GM10248 (cell line): Measurements from ENCODE around the gene CABLES1.
"Not testable (repeated sequence)": the region's sequence is repeated elsewhere in the genome, so short reads cannot be mapped to it uniquely, and the experiment has no call there.

Experiments
- CTCF ChIA-PET: fragments of 300-600 bp; sonication (Branson Sonifier 250); formaldehyde crosslinking; extraction: SDS; loops from one replicate; lab custom pipeline; 2021; ENCODE audit warnings: antibody characterized with exemption; lab: Yijun Ruan, JAX
- POLR2A ChIA-PET: fragments of 350-650 bp; sonication (Branson Sonifier 250); formaldehyde crosslinking; extraction: SDS; loops from one replicate; lab custom pipeline; 2020; ENCODE audit warnings: antibody characterized with exemption; lab: Yijun Ruan, JAX
- DNase-seq: peaks from one replicate; pipeline ENCODE4 v3.0.0; 2012; ENCODE audit errors: extremely low spot score
- TF ChIP-seq, protein P1 (sequence below): IDR thresholded peaks from 2 replicates; pipeline ENCODE4 v1.5.1; 2012; ENCODE audit warnings: mild to moderate bottlenecking, low read depth; ENCODE audit errors: extremely low read depth, missing control alignments, control extremely low read depth

The CABLES1 gene

DNA sequence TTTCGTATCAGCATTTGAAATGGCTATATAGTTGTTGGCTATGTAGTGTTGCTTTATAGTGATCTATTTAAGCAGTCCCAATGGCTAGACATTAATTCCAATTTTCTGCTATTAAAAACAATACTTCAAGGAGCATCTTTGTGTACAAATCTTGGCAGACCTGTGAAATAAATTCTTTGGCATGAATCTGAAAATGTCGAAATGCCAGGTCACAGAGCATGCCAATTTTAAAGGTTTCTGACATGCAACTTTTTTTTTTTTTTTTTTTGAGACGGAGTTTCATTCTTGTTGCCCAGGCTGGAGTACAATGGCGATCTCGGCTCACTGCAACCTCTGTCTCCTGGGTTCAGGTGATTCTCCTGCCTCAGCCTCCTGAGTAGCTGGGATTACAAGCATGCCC, 26.8 kb upstream of the CABLES1 start:
- POLR2A ChIA-PET, result no interaction called here
- TF ChIP-seq, protein P1, sequence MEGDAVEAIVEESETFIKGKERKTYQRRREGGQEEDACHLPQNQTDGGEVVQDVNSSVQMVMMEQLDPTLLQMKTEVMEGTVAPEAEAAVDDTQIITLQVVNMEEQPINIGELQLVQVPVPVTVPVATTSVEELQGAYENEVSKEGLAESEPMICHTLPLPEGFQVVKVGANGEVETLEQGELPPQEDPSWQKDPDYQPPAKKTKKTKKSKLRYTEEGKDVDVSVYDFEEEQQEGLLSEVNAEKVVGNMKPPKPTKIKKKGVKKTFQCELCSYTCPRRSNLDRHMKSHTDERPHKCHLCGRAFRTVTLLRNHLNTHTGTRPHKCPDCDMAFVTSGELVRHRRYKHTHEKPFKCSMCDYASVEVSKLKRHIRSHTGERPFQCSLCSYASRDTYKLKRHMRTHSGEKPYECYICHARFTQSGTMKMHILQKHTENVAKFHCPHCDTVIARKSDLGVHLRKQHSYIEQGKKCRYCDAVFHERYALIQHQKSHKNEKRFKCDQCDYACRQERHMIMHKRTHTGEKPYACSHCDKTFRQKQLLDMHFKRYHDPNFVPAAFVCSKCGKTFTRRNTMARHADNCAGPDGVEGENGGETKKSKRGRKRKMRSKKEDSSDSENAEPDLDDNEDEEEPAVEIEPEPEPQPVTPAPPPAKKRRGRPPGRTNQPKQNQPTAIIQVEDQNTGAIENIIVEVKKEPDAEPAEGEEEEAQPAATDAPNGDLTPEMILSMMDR, result no peak
- CTCF ChIA-PET, result interaction anchor here (0.8 to 1.8 kb wide), 3 partner anchors 13 to 23 kb away, joined by 4 read pairs; no protein-coding TSS in a partner anchor
- no peak for DNase-seq

DNA sequence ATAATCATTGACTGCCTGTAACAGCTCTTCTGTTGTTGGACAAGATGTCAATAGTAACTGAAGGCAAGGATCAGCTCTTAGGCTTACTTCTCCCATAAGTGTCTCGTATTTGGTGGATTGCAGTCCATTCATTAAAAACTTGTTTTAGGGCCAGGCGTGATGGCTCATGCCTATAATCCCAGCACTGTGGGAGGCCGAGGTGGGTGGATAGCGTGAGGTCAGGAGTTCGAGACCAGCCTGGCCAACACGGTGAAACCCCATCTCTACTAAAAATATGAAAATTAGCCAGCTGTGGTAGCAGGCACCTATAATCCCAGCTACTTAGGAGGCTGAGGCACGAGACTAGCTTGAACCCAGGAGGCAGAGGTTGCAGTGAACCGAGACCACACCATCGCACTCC, 26.1 kb upstream of the CABLES1 start:
- POLR2A ChIA-PET, DNase-seq: not testable (repeated sequence)
- CTCF ChIA-PET, result interaction anchor here (0.8 to 1.8 kb wide), 3 partner anchors 14 to 23 kb away, joined by 4 read pairs; no protein-coding TSS in a partner anchor

DNA sequence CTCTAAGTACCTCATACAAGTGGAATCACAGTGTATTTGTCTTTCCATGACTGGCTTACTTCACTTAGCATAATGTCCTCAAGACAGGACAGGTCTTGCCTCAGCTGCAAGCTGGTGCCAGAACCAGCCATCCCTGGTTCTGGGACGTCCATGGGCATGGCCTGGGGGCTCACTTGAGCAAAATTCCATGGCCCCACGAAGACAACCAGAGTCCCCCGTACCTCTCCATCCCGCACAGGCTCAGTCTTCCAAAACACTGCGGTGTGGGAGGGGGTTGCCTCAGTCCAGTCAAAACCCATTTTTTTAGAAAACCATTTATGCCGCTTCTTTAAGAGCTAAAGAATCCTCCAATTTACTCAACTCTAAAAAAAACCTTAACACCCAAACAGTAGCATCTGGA, 21.7 kb upstream of the CABLES1 start:
- ChIA-PET CTCF (interaction anchor here (1.0 to 2.3 kb wide), 2 partner anchors 9 to 15 kb away, joined by 3 to 6 read pairs; no protein-coding TSS in a partner anchor), POLR2A (no interaction called here)
- DNase-seq, result no peak
- TF ChIP-seq, protein P1, result no peak

DNA sequence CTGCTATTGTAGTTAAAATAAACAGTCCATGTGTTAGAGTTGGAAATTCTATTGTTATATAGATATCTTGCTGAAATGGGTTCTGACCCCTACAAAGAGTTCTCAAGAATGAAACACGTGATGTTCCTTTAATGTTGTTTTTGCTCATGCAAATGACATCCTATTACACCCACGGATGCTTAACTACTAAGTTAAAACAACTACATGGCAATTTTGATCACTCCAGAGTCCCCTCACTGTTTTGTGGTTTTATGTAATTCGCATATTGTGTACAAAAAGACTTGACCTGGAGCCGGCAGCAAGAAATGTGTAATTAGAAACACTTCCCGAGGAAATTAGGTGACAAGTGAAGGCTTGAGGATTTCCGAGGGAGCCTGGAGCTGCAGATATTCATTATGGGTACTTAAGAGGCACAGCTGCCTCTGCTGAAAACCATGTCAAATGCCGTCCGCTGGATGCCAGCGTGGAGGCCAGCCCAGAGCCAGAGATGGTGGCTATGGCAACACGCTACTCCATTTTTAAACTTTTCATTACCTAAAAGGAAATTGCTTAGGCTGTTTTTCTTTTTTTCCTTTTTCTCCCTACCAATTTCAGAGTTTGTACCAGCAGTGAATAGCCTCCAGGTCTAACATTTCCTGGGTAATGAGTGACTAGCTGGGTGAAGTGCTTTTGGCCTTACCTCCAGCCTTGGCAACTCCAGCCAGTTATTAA, 21.0 kb upstream of the CABLES1 start:
- no peak for DNase-seq
- TF ChIP-seq, protein P1, result no peak
- ChIA-PET CTCF (interaction anchor here (1.0 kb wide), 2 partner anchors 15 to 17 kb away, joined by 3 read pairs; no protein-coding TSS in a partner anchor), POLR2A (no interaction called here)

DNA sequence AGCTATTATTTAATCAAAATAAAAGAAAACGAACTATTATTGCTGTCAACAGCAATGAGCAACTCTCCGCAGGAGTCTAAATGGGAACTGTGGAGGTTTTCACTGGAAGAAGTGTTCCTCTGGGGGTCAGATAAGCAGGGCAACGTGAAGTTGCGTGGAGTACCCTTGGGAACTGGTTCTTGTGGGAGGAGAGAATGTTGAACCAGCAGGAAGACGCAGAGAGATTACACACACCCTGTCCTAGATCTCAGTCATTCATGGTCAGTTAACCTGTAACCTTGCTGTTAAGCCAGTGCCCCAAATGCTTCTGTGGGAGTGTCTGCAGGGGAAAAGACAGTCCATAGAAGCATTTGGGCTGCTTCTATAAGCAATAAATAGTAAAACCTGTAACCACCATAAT, 20.4 kb upstream of the CABLES1 start:
- ChIA-PET CTCF (interaction anchor here (1.0 kb wide), 1 partner anchor 17 kb away, joined by 3 read pairs; no protein-coding TSS in a partner anchor), POLR2A (no interaction called here)
- no peak for DNase-seq
- TF ChIP-seq, protein P1, result no peak

DNA sequence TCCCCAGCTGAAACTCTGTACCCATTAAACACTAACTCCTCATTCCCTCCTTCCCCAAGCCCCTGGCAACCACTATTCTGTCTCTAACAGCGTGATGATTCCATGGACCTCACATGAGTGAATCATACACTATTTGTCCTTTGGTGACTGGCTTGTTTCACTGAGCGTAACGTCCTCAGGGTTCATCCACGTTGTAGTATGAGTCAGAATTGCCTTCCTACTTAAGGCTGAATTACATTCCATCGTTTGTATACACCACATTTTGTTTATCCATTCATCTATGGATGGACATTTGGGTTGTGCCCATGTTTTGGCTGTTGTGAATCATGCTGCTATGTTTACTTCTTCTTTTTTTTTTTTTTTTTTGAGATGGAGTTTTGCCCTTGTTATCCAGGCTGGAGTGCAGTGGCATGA, 19.6 kb upstream of the CABLES1 start:
- CTCF ChIA-PET, result interaction anchor here (1.6 kb wide), 1 partner anchor 16 kb away, joined by 5 read pairs; no protein-coding TSS in a partner anchor
- DNase-seq, result no peak
- TF ChIP-seq, protein P1, result no peak
- POLR2A ChIA-PET, result no interaction called here

DNA sequence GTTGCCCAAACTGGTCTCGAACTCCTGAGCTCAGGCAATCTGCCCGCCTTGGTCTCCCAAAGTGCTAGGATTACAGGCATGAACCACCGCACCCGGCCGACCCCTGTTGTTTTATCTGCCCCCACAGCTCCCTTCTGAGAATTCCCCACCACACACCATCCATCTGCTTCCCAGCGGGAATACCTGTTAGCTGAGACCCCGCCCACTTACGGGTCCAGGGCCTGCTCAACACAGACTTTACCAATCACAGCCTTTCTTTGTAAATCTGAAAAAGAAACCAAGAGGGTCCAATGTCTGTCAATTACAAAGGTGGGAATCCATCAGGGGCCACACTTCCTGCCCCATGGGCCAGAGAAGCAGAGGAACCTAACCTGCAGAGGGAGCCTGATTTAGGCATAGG, 14.2 kb upstream of the CABLES1 start:
- DNase-seq, result no peak
- TF ChIP-seq, protein P1, result no peak
- ChIA-PET POLR2A (interaction anchor here (0.6 kb wide), 1 partner anchor 811 kb away, joined by 6 read pairs; no protein-coding TSS in a partner anchor), CTCF (interaction anchor here (0.9 to 3.4 kb wide), 4 partner anchors 8 to 237 kb away, joined by 3 to 17 read pairs (median 3); no protein-coding TSS in a partner anchor)
